CD4-positive, alpha-beta T cell treated with Interferon alpha-2 for 1 hour (primary cell): Measurements from ENCODE around the gene ABCC4.

Source experiments
- DNase-seq, 2 donors: peaks; one replicate each; pipeline ENCODE4 v3.0.0-alpha.2; 2020 to 2022

Gene ABCC4

DNA sequence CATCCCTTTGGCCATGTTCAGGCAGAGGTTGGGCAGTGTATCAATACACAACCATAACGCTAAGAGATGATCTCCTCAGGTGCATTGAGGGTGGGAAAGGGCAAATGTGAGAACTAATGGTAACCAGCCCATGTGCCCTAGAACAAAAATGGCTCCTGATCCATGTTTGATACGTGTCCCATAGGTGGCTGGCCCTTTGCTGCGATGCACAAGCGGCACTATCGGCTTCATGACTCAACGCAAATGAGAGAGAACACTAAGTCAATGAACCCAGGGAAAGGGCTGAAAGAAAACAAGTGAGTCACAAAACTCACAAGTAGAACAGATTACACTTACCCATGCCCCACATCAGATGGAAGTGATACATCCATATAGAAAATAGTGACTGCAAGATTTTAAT, 201.7 kb downstream of the ABCC4 start:
- DNase-seq, result no peak

GRCh38 chr13:95098916-95099315, 202.3 kb downstream of the ABCC4 start:
- DNase-seq, result no peak

DNA sequence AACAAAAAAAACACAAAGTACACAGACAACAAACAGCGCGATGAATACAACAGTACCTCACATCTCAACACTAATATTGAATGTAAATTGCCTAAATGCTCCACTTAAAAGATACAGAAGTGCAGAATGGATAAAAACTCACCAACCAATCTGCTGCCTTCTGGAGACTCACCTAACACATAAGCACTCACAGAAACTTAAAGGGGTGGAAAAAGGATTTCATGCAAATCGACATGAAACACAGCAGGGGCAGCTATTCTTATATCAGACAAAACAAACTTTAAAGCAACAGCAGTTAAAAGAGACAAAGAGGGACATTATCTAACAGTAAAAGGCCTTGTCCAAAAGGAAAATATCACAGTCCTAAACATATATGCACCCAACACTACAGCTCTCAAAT, 209.5 kb downstream of the ABCC4 start:
- no peak for DNase-seq

- no peak for DNase-seq
Measured at GRCh38 chr13:95087746-95088305, 213.4 kb downstream of the ABCC4 start.

DNA sequence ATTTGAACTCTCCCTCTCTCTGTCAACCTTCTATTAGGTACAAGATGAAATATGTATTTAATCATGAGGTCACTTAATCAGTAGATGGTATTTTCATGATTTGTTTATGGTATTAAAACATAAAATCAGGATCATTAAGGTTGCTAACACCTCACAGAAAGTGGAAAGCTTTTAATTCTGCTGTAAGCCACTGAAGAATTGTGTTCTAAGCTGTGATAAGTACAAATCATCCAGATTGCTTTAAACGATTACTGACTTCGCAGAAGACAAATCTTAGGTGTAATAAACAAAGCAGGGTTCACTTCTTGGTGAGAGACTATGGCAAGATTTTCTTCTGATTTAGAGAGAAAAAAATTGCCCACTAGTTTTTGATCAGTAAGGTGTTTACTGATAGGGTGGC, 214.5 kb downstream of the ABCC4 start:
- DNase-seq, result no peak

GRCh38 chr13:95083758-95084157, 217.5 kb downstream of the ABCC4 start:
- DNase-seq, result no peak

GRCh38 chr13:95083066-95083465, 218.2 kb downstream of the ABCC4 start:
- DNase-seq, result no peak

DNA sequence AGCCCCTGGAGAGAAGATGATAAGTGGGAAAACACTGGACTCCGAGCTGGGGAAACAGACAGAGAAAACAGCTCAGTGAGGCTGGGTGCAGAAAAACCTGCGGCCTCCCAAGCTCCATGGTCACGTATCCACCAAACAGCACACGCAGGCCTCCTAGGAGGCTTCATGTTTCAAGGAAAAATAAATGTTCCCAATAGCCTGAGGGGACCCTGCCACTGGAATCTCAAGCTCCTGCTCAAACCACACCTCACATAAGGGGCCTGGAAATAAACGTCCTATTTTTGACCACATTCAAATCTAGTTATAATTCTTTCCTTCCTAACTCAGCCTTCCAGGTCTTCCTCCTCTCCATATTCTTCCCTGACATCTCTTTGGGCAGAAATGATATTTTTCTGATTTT, 225.7 kb downstream of the ABCC4 start:
- DNase-seq, result no peak

GRCh38 chr13:95074820-95075219, 226.4 kb downstream of the ABCC4 start:
- DNase-seq, result no peak

GRCh38 chr13:95073747-95074311, 227.4 kb downstream of the ABCC4 start:
- no peak for DNase-seq

GRCh38 chr13:95067303-95067702, 233.9 kb downstream of the ABCC4 start:
- no peak for DNase-seq

DNA sequence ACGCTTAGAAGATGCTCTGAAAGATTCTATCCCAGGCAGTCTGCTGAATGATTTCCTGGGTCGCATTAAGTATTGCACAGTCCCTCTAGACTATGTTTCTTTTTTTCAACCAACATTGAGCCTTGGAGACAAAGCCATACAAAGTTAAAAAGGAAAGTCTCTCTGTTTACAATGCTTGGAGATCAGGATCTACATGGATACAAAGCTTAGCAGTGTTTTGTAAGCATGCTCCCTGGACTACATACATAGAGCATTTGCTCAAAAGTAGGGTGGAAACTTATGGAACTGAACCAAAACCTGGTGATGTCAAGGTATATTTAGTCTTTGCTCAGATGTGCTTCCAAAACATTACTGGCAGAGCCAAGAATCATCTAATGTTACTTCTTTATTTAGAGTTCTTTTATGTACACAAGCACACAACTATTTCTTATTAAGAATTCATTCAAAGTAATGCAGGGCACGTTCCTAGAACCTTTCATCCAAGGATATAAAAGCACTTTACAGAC, 241.2 kb downstream of the ABCC4 start:
- no peak for DNase-seq

- no peak for DNase-seq
Measured at GRCh38 chr13:95059306-95059705, 241.9 kb downstream of the ABCC4 start.

GRCh38 chr13:95058680-95059079, 242.6 kb downstream of the ABCC4 start:
- no peak for DNase-seq

- no peak for DNase-seq
Measured at GRCh38 chr13:95056266-95056665, 245.0 kb downstream of the ABCC4 start.

DNA sequence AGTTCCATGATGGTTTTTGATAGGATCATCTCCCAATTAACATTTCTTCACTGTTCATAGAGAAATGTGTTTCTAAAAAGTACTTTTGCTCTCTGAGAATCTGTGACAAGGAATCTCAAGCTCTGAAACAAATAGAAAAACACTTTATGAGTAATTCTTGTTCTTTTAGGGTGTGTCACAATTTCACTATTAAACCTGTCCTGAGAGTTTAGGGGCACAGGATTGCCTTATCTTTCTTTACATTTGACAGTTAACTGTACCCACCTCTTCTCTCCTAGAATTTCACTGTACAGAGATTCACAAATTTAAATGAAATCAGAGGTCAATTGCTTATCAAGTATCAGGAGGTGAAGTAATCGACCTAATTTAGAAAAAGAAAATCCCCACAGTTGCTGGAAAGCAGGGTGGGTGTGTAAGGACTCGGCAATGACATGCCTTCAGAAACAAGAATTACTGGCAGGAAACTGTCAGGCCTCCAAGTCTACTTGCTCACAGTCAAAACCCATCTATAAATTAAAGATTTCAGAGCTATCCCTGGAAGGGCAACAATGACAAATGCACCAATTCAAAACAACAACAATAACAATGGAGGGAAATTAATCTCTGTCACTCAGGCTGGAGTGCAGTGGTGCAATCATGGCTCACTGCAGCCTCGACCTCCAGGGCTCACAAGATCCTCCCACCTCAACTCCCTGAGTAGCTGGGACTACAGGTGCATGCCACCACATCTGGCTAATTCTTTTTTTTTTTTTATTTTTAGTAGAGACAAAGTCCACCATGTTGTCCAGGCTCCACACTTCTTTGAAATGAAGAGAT, 250.2 kb downstream of the ABCC4 start:
- DNase-seq, result no peak

DNA sequence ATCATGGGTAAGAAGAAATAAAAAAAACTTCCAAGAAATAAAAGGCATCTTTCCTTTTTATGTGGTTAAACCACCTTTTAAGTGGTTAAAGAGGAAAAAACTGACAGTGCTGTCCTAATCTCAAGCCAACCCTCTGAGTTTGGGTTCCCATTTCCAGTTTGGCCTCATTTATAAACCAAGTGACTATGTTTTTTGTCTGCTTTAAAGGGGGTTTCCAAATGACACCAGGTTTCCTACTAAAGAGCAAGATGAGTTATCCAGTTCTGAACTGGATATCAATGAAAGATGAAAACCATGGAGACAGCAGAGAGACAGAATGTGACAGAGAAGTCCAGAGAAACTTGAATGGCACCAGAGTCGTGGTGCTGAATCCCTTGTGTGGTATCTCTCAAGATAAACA, 251.5 kb downstream of the ABCC4 start:
- no peak for DNase-seq

DNA sequence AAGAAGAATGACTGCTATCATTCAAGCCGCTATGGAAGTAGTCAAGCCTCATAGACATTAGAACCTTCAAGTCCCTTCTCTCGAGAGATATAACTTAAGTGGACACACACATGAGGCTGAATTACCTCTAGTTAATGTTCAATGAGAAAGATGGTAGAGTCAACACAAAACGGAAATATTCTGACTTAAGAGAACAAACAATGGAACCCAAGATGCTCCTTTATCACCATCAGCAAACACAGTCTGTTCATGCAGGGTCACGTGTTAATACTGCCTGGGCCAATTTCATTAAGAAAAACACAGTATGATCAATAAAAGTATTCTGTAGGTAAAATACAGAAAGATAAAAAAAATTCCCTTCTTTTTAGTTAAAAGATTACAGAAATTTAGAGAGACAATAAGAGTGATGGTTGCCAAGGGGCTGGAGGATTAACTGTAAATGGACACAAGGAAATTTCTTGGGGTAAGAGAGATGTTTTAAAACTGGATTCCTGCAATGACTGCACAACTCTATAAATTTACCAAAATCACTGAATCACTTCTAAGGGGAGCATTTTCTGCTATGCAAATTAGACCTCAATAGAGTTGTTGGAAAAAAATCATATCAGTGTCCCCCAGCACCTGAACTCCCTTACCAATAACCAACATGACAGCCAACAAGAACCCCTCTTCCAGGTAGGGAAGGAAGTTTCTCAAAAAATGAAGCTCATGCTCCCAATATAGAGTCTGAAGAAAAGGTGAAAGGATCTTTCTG, 256.6 kb downstream of the ABCC4 start:
- DNase-seq, result no peak

DNA sequence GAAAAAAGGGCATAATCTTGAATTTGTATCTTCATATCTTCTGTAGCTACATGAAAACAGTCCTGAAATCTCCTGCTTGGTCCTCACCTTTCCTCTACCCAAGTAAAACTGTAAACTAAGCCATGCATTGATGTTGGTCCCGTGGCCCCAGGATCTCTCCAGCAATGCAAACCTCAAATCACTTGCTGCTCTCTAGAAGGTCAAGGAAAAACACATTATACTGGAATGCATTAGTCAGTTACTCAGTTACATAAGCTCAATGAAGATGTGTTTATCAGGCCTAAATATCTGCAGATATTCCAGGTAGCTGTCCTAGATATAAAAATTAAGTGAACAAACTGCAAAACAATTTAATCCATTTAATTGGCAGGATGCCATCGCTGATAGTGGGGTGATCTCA, 261.8 kb downstream of the ABCC4 start:
- DNase-seq, result no peak

DNA sequence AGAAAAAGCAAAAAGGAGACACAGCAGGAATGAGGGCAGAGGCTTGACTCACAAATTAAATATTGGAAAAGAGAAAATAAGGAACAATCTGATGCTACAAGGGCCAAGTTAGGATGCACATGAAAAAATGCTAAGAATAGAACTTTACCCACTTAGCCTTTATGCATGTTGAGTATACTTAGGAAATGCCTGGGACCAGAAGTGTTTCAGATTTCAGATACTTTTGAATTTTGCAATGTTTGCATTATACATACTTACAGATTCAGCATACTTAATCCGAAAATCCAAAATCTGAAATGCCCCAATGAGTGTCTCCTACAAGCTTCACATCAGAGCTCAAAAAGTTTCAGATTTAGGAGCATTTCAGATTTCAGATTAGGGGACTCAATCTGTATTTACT, 262.3 kb downstream of the ABCC4 start:
- no peak for DNase-seq

DNA sequence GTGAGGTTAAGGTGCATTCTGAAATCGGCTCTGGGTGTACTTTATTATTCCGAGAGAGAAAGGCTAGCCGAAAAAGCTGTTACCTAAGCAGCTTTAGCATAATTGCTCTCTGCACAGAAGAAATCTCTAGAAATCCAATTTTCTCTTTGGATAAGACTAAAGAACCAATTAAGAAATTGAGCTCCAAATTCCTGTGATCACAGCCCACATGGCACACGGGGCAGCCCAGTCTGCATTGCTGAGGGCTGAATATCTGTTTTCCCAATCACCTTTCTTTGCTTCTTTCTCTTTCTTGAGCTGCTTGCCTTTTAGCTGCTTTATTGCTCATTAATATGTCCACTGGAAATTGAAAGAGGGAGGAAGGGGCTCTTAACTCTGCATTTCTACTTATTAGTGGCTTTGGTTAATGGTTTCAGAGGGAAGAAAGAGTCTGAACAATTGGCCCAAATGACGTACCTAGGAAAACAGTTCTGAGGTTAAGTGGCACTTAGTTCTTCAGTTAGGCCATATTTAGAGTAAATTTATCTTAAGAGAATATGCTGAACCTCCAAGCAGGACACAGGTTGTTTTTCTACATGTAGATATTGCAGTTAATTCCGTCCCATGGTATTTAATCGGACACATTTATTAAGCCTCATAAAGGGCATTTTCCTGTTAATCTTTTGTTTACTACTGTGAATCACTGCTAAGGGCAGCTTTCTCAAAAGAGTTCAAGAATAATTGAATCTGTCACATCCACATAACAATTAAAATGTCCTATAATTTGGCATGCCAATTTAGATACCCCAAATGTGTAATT, 265.7 kb downstream of the ABCC4 start:
- DNase-seq, result no peak

- no peak for DNase-seq
Measured at GRCh38 chr13:95033890-95034289, 267.4 kb downstream of the ABCC4 start.

DNA sequence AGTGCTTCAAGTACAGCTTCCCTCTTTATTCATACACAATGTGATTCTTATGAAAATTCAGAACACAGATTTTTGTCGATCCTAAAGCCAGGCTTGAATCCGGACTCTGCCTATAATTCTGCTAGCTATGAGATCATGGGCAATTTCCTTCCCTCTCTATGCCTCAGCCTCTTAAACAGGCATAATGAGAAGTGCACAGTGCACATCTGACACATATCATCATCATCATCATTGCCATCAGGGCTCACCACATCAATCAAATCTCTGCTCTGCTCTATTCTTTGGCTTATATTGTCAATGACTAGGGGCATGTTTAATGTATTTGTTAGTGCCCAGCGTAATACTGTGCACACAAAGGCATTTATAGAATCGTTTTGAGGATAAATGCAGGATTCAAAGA, 269.1 kb downstream of the ABCC4 start:
- DNase-seq, result no peak
